ENCODE measurements around the gene IMMP2L. TPM values are rescaled to one million over a fixed set of nuclear protein-coding genes. Genes with fewer than 3 reads are reported as not detected.

Gene IMMP2L
- total RNA-seq, 2 experiments from 2014 or later = 17.4 to 30.2 TPM

DNA sequence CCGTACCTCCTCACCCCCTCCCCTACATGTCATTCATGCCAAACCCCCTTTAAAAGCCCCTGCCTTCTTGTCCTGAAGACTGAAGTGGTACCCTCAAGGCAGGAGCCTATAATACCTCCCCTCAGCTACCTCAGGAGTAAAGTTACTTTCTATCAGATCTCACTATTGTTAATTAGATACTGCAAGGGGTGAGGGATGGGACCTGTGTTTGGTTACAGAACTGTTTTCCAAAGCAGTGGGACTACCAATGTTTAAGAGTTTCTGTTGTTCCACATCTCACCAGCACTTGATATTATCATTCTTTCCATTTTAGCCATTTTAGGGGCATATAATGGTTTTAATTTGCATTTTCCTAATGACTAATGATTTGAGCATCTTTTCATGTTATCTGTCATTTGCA is 668.2 kb downstream of the IMMP2L start:
- H3K27me3 Mint-ChIP-seq = no peaks in the 10 kb centered on the region
- intact Hi-C loops (cut with micrococcal nuclease) = loop anchor here (10.0 kb wide), 1 partner anchor 191 kb away; no protein-coding TSS in a partner anchor
- no peak for DNase-seq
- CTCF ChIA-PET = no interaction called here
- H3K4me3 Mint-ChIP-seq = no peak overlapping the region
- POLR2A ChIA-PET = no interaction called here
- H3K9me3 Mint-ChIP-seq = peaks cover 9% of the 10 kb centered on the region
- no peak for ATAC-seq
- no peak overlapping the region for H3K27ac Mint-ChIP-seq
- no peak for TF ChIP-seq CTCF (IDR thresholded peaks at IDR 0.05)
- peaks cover 7% of the 10 kb centered on the region for H3K36me3 Mint-ChIP-seq (ENCODE audit: low read depth)
- peaks cover 11% of the 10 kb centered on the region for H3K4me1 Mint-ChIP-seq (ENCODE audit: low read depth)

- H3K36me3 Mint-ChIP-seq (ENCODE audit: low read depth) = peaks cover 7% of the 10 kb centered on the region
- no peak for TF ChIP-seq CTCF (IDR thresholded peaks at IDR 0.05)
- no peak for ATAC-seq
- CTCF ChIA-PET = no interaction called here
- H3K27me3 Mint-ChIP-seq = no peaks in the 10 kb centered on the region
- peaks cover 11% of the 10 kb centered on the region for H3K4me1 Mint-ChIP-seq (ENCODE audit: low read depth)
- DNase-seq = no peak
- peaks cover 4% of the 10 kb centered on the region for H3K9me3 Mint-ChIP-seq
- intact Hi-C loops (cut with micrococcal nuclease) = loop anchor here (10.0 kb wide), 1 partner anchor 194 kb away; no protein-coding TSS in a partner anchor
- no peak overlapping the region for H3K4me3 Mint-ChIP-seq
- POLR2A ChIA-PET = interaction anchor here (0.6 kb wide), 1 partner anchor 536 kb away, joined by 3 read pairs; no protein-coding TSS in a partner anchor
- no peak overlapping the region for H3K27ac Mint-ChIP-seq
Observed at GRCh38 chr7:110891197-110891596, 671.1 kb downstream of the IMMP2L start.

DNA sequence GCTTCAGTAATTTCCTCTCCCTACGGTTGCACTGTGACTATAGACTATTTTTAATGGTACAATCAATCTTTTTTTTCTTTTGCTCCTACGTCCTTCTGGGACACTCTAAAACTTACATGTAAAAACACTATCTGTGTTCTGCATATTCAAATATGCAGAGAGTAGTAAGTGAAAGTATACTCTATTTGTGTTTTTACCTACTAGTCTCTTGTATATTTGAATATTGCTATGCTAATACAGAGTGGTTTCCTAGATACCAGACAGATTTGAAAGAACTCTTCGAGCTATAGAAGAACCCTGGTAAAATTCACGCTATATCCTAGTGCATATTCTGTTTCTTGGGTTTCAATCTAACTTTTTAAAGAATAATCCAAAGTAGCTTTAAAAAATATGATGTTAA is 672.2 kb downstream of the IMMP2L start:
- H3K4me1 Mint-ChIP-seq (ENCODE audit: low read depth) = peaks cover 11% of the 10 kb centered on the region
- no peak overlapping the region for H3K27ac Mint-ChIP-seq
- no peaks in the 10 kb centered on the region for H3K27me3 Mint-ChIP-seq
- peaks cover 3% of the 10 kb centered on the region for H3K36me3 Mint-ChIP-seq (ENCODE audit: low read depth)
- no peak for TF ChIP-seq CTCF (IDR thresholded peaks at IDR 0.05)
- POLR2A ChIA-PET = no interaction called here
- intact Hi-C loops (cut with micrococcal nuclease) = loop anchor here (10.0 kb wide), 1 partner anchor 195 kb away; no protein-coding TSS in a partner anchor
- ATAC-seq (no peak), DNase-seq (no peak)
- CTCF ChIA-PET = no interaction called here
- peaks cover 4% of the 10 kb centered on the region for H3K9me3 Mint-ChIP-seq
- no peak overlapping the region for H3K4me3 Mint-ChIP-seq

DNA sequence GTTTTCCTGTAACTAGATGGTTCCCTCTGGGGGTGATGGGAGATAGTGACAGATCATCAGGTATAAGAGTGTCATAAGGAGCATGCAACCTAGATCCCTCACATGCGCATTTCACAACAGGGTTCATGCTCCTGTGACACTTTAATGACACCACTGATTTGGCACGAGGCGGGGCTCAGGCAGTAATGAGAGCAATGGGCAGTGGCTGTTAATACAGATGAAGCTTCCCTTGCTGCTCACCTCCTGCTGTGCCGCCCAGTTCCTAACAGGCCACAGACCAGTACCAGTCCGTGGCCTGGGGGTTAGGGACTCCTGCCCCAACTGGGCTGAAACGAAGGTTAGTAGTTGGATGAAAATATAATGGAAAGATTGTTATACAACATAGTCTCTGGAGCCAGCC is 673.0 kb downstream of the IMMP2L start:
- H3K4me3 Mint-ChIP-seq = no peak overlapping the region
- no peak for ATAC-seq
- TF ChIP-seq CTCF (IDR thresholded peaks at IDR 0.05) = no peak
- peaks cover 11% of the 10 kb centered on the region for H3K4me1 Mint-ChIP-seq (ENCODE audit: low read depth)
- ChIA-PET CTCF (interaction anchor here (0.6 kb wide), 1 partner anchor 243 kb away, joined by 3 read pairs; no protein-coding TSS in a partner anchor), POLR2A (no interaction called here)
- no peak for DNase-seq
- no peak overlapping the region for H3K27ac Mint-ChIP-seq
- no peaks in the 10 kb centered on the region for H3K27me3 Mint-ChIP-seq
- intact Hi-C loops (cut with micrococcal nuclease) = no loop called here
- no peaks in the 10 kb centered on the region for H3K9me3 Mint-ChIP-seq
- no peaks in the 10 kb centered on the region for H3K36me3 Mint-ChIP-seq (ENCODE audit: low read depth)

DNA sequence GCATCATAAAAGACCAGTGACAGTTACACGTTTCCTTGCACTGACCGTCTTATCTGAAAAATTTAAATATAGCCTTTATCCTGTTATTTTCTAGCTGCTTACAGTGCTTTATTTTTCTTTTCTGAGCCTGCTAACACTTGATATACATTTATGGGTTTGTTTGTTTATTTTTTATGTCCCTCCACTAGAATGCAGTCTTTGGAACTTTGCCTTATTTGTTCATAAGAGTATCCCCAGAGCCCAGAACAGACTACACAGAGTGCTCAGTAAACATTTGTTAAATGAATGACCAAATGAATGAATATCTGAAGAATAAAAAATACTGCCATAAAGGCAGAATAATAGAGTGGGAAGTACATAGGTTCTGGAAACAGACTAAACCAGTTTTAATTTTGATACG is 673.7 kb downstream of the IMMP2L start:
- TF ChIP-seq CTCF (IDR thresholded peaks at IDR 0.05) = no peak
- Mint-ChIP-seq H3K27me3 (no peaks in the 10 kb centered on the region), H3K4me1 (ENCODE audit: low read depth) (peaks cover 5% of the 10 kb centered on the region), H3K27ac (no peak overlapping the region), H3K9me3 (no peaks in the 10 kb centered on the region), H3K4me3 (no peak overlapping the region), H3K36me3 (ENCODE audit: low read depth) (no peaks in the 10 kb centered on the region)
- DNase-seq (no peak), ATAC-seq (no peak)
- intact Hi-C loops (cut with micrococcal nuclease) = no loop called here
- ChIA-PET POLR2A (no interaction called here), CTCF (no interaction called here)

Measured in activated CD8-positive, alpha-beta T cell treated with anti-CD3 and anti-CD28 coated beads for 36 hours (primary cell).